HG03045 (cell line): ENCODE results near the gene PRKAB2.
"Not testable (repeated sequence)": the region's sequence is repeated elsewhere in the genome, so short reads cannot be mapped to it uniquely, and the experiment has no call there.

Experiments
- ATAC-seq: cut with Tn5 transposase; IDR thresholded peaks from one replicate; pipeline ENCODE4 v1.9.1; 2021; ENCODE audit warnings: mild to moderate bottlenecking, moderate library complexity; ENCODE audit not compliant: unreplicated experiment

Gene PRKAB2

DNA sequence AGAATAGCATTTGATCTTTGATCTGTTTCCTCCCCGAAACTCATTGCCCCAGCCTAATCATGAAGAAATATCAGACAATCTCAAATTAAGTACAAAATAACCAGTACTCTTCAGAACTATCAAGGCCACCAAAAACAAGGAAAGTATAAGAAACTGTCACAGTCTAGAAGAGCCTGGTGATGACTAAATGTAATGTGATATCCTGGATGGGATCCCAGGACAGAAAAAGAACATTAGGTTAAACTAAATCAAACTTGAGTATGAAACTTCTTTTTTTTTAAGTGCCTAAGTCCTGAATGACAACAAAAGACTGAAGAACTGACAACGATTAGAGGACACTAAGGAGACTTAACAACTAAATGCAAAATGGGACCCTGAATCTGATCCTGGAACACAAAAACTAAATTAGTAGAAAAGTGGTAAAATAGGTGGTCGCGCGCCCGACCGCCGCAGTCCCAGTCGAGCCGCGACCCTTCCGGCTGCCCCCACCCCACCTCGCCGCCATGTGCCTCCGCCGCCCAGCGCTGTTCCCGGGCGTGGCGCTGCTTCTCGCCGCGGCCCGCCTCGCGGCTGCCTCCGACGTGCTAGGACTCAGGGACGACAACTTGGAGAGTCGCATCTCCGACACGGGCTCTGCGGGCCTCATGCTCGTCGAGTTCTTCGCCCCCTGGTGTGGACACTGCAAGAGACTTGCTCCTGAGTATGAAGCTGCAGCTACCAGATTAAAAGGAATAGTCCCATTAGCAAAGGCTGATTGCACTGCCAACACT lies 5.5 kb upstream of the PRKAB2 start:
- ATAC-seq, result no peak

DNA sequence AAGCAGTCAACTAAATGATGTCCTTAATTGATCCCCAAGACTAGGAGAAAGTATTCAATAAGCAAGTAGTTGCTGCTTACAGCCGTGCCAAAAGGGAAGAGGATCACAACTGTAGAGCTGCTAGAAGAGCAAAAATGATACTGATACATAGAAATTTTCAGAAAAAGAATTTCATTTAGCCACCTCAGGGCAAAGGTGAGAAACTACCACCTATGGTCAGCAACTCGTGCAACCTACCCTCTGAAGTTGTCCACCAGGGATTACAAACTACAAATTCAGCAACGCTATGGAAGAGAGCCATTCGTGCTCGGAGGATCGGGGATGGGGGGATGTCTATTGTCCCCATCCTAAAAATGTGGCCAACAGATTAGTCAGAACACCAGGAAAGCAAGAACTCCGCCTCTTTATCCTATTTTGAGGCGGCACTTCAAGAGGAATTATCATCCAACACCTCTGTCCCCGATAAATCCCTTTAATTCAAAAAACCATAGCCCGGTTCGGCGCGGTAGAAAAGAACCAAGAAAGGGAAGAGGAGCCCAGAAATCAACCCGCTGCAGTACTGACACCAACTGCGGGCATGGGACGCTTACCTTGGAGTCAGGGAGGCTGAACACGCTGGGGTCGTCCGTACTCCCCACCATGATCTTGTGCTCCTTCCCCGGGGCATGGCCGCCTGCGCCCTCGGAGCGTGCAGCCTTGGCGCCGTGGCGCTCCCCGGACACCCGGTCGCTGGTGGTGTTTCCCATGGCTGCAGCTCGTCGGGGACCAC lies 687 bp downstream of the PRKAB2 start:
- ATAC-seq, result no peak

DNA sequence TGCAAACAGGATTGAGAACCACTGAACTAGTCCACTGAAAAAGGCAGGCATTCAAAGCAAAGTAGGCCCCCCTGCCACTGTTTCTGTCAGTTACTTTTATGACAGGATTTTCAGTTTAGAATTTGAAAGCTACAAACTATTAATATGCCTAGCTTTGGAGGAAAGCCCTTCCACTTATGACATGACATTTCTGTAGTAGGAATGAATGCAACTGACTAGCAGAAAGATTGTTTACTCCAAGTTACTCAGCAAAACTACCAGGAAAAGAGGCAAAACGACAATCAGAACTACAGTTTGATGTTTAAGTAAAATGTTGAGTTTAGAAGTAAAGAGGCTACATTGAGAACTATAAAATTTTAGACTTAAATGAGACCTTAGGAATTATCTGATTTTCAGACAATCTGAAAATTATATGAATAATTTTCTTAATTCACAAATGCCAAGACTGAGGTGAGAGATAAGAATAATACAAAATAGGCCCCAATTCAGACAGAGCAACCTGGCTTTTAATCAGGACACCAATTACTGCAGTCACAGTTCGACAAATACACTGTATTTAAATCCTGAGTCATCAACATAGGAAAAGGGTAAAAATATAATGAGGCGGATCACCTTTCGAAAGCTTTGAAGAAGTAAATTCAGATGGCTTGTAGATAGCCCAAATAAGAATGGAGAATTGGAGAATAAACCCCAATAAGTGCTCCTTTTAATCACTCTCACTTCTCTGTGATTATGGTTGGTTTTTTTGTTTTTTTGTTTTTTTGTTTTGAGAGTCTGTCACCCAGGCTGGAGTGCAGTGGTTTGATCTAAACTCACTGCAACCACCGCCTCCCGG lies 2.2 kb downstream of the PRKAB2 start:
- no peak for ATAC-seq

DNA sequence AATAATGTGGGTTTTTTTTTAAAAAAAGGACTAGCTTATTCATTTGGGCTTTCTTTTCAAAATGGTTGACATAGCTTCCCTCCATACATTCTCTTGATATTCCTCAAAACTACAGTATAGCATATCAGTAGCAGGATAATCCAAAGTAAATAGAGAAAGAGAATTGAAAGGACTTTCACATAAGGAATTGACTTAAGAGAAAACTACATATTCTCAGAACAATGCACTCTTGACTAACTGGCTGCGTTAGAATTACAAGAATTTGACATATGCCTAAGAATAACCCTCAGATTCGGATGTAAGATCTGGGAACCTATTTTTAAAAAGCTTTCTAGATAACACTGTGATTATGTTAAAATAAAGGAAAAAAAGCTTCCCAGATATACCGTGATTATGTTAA lies 3.1 kb downstream of the PRKAB2 start:
- no peak for ATAC-seq

DNA sequence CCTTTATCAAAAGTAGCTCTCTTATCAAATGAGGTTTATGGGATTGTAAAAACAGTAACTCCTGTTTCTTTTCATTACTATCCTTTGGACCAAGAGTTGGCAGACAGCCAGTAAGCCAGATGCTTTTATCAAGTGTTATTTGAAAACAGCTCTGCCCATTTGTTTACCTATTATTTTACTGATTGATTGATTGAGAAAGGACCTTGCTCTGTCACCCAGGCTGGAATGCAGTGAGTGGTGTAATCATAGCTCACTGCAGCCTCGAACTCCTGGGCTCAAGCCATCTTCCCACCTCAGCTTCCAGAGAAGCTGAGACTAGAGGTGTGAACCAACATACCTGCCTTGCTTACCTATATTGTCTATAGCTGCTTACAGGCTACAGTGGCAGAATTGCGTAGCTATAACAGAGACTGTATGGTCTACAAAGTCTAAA lies 3.6 kb downstream of the PRKAB2 start:
- ATAC-seq, result no peak

DNA sequence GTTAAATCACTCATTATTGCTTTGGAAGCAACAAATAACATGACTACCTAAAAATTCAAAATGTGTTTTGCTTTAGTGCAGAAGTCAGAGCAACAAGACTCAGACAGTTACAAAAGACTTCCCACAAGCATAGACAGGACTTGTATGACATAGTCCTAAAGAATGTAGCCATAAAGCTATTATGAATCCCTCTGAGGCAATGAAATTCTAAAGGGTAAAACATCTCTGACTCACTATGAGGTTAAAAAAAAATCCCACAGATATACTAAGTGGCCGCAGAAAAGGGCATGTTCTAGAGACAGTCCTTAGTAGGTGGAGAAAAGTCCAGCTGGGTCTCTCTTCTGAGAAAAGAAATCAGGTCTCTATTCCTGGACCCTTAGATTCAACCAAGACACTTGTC lies 4.9 kb downstream of the PRKAB2 start:
- no peak for ATAC-seq

DNA sequence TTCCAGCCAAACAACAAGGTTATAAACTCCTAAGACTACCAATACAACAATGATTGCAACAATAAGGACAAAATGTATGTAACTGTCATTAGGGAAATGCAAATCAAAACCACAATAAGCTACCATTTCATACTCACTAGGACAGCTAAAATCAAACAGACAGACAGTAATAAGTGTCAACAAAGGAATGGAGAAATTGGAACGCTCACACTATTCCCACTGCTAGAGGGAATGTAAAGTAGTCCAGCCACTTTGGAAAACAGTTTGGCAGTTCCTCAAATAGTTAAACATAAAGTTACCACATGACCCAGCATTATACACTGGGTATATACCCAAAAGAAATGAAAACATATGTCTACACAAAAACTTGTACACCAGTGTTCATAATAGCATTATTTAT lies 9.3 kb downstream of the PRKAB2 start:
- ATAC-seq, result no peak

DNA sequence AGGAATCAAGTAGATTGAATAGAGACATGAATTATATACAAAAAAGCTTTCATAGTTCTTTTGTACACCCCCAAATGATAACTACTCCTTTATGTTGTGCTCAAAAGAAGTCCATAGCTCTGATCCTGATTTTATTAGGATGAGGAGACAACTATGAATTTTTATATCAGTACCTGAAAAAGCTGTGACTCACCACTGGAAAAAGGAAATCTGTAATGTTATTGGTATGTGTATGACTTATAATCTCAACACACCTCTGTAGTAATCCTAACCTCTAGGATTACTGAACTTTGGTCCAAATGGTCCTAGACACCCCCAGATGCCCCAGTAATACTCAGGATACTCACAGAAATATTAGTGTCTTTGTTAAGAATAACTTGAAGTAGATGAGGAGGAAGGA lies 10.2 kb downstream of the PRKAB2 start:
- ATAC-seq, result no peak

DNA sequence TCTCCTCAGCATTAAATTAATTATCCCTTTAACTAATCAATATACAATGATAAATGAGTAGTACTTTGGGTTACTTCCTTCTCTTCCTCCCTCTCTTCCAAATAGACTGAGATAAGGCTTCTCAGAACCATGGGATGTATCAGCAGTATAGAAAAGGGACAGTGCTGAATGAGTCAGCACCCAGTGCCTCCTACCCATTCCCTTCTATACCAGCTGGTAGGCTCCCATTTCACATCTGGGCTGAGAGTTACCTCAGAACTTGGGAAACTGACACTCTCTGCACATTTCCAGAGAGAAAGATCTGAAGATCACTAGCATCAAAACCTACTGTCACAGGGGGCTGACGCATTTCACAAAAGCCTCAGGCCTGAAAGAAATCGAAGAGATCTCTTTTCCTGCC lies 15.2 kb downstream of the PRKAB2 start:
- not testable (repeated sequence) for ATAC-seq

DNA sequence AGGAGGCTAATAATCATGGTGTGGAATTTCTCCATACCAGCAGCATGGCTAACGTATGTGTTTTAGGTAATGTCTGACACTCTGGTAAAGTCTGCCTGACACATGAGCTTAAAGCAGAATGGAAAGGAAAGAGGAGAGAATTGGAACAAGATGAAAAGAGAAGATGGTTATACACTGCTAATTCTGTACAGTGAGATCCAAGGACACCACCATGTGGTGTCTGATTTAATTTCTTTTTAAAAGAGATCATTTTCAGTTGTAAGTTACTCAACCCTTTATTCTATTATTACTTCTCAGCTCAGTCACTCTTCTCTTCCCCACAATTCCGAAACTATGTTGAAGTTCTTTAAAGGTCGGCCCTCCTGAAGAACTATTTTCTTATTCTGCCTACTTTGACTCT lies 15.6 kb downstream of the PRKAB2 start:
- no peak for ATAC-seq

DNA sequence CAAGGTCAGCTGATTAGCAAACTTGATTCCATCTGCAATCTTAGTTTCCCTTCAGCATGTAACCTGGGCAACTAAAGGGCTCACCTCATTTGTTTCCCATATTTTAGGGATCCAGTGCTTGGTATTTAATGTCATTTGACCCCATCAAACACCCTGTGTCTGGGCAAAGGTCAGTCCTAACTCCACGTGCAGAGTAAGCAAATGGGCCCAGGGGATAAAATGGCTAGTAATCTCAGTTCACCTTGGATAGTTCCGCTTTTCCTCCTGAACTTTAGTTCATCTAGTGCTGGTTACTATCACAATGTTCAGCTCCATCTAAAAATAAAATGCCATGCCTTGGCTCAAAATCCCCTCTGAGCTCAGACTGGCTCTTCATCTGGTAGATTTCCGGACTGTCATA lies 19.5 kb downstream of the PRKAB2 start:
- ATAC-seq, result no peak

DNA sequence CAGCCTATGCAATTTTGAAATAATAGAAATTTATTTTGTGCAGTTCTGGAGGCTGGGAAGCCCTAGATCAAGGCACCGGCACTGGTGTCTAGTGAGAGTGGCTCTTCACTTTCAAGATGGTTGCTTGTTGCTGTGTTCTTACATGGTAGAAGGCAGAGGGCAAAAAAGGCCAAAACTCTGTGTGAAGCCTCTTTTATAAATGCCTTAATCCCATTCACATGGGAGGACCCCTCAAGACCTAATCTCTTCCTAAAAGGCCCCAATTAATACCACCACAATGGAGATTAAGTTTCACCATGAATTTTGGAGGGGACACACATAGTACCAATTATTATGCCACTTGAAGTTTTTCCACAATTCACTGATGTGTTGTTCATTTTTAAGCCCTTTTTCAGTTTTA lies 21.0 kb downstream of the PRKAB2 start:
- no peak for ATAC-seq

DNA sequence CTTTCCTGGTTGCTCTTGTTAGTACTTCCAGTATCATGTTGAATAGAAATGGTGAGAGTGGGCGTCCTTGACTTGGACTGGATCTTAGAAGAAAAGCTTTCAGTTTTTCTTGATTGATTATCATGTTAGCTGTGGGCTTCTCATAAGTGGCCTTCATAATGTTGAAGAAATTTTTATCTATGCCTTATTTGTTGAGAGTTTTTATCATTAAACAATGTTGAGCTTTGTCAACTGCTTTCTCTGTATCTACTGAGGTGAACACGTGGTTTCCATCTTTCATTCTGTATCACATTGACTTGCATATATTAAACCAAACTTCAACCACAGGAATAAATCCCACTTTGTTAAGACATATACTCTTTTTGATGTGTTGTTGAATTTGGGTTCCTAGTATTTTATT lies 29.4 kb downstream of the PRKAB2 start:
- no peak for ATAC-seq

DNA sequence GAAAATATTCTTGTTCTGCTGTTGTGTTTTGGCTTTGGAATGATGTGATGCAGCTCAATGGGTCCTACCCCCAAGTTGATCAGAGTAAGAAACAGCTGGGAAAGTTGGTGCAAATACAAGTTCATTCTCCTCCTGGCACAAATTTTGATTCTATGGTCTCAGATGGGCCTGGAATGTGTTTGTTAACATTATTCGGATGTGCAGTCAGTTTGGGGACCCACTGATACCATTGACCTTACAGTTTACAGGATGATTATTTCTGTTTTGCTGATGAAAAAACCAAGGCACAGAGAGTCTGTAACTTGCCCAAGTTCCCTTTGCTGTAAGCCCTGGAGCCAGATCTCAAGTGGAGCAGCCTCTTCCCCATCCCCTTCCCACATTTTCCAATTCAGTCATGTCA lies 41.5 kb downstream of the PRKAB2 start:
- not testable (repeated sequence) for ATAC-seq

DNA sequence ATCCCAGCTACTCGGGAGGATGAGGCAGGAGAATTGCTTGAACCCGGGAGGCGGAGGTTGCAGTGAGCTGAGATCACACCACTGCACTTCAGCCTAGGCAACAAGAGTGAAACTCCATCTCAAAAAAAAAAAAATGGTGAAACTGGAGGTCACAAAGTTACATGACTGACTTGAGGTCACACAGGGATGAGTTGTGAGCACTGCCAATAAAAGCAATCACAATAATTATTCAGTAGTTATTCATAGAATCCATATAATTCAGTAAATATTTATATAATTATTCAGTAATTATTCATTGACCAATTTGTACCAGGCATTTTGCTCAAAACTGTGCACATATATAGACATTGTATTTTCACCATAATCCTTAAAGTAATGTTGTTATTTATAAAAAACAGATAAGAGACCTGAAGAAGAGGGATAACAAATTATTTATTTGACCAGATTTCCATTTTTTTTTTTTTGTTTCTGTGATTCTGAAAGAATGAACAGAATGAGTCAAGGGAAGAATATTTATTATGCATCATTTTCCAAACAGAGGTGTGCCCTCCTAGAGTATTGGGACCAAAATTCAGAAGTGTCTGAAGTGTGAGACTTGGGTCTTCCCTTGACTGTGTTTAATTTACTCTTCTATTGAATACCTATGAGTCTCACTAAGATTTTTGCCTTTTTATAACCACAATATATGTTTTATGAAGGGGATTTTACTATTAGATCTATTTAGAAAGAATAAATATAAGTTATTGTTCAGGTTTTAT lies 43.0 kb downstream of the PRKAB2 start:
- ATAC-seq, result no peak

DNA sequence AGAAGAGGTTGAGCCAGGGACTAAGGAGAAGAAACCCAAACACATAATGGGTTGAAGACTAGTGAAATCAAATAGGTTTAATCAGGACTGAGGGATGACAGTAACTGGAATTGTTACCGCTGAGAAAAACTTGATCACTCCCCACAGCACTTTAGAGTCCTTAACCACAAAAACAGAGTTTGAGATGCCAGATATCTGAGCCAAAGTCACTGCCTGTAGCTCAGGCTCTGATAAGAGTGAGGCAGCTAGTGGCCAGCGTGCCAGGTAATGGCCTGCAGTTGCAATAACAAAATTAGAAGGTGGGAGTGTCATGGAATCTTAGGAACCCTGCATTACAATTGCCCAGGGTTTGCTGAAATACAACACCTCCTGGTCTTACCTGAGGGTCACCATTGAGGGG lies 48.0 kb downstream of the PRKAB2 start:
- ATAC-seq, result no peak

DNA sequence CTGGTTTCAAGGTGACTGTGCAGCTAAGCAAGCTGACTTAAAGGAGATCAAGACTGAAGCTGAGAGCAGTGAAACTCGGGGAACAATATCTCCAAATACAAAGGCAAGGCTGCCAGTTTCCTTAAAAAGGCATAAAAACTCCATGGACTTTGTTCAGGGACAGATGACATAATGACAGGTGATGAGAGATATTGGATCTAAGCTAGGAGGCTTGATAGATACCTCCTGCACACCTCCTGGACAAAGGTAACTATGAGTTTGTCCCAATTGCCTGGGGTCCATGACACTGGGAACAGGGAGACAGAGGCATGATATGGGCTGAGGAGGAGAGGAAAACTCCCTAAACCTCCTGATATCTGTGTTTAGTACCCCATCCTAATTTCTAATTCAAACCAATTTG lies 55.2 kb downstream of the PRKAB2 start:
- ATAC-seq, result no peak

DNA sequence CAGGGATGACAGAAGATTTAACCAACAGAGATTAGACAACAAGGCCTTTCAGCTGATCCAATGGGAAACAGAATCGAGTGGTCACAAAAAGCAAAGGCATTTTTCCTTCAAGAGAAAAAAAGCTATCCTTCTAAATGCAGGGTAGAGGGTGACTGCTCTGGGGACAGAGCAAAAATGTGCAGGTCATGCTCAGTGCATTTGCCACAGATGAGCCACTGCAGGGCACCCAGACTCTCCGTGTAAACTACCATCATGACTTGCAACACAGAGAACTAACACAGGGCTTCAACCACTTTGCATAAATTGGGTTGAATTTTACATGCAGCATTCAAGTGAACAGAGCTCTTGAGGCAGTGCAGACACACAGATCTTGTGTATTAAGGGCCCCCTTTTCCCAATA lies 56.8 kb downstream of the PRKAB2 start:
- no peak for ATAC-seq

DNA sequence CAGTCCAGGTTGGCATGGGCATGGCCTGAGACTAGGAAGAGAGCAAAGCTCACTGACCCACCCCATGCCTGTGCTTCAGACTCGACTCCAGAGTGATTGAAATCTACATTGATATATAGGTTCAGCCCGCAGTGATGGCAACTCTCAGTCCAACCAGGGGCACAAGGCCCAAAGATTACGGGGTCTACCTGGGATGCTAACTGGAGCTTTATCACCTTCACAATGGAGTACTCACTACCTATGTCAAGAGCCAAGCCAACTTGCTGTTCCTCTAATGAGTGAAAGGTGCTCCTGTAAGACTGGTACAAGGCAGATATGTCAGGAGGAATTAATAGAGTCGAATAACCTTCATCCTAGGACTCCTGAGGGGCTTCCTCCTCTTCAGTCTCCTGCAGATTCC lies 57.2 kb downstream of the PRKAB2 start:
- not testable (repeated sequence) for ATAC-seq

DNA sequence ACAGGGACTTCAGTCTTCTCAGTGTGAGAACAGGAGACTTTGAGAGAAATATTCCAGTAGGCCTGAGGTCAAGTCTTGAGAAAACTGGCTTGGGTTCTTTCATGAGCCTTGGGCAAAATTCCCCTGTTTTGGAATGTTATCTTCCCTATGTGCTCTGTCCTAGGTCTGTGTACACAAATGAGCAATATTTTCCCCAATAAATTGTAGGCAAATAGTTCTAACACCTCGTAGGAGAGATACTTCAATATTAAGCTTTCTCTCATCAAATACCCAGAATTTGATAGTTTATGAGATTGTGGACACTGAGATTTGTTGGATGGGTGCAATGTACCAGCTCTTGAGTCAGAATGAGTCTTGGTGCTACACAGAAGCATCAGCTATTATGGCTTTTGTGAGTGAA lies 57.9 kb downstream of the PRKAB2 start:
- not testable (repeated sequence) for ATAC-seq
